ENCODE data around the gene ATOSA.

Gene ATOSA

DNA sequence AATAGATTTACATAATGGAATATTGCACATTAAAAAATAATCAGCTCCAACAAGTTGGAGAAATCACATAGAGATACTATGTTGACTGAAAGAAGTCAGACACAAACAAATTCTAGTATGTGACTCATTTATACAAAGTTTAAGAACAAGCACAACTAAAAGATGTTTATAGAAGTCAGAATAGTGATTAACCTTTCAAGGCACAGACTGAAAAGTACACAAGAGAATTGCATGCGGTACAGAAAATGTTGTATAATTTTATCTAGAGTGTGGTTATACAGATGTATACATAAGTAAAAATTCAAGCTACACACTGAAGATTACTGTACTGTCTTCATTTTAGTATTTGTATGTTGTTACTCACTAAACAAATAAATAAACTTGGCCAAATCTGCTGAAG is 19.3 kb upstream of the ATOSA start:
- no peak overlapping the region for H2BK15ac ChIP-seq (replicated peaks; ENCODE audit: low read depth)
- no peak overlapping the region for H2BK5ac ChIP-seq (ENCODE audit: low read length)
- H3K4me2 ChIP-seq (ENCODE audit: low read length): no peak overlapping the region
- no peak overlapping the region for H3K4ac ChIP-seq (ENCODE audit: low read depth, low read length)
- no peak overlapping the region for H3K23ac ChIP-seq (ENCODE audit: low read length)
- no peaks in the 10 kb centered on the region for H3K27me3 ChIP-seq (ENCODE audit: insufficient read depth, low read length, poor library complexity)
- H3K9ac ChIP-seq (ENCODE audit: low read length): no peak overlapping the region
- H3K79me1 ChIP-seq (ENCODE audit: low read length): no peaks in the 10 kb centered on the region
- no peak overlapping the region for H3K18ac ChIP-seq (ENCODE audit: low read length)
- H3K79me2 ChIP-seq (ENCODE audit: control insufficient read depth, insufficient read depth, low read length): no peaks in the 10 kb centered on the region
- H2AK5ac ChIP-seq (ENCODE audit: low read length): no peak overlapping the region
- no peak overlapping the region for H3K27ac ChIP-seq (ENCODE audit: low read depth, low read length)
- H4K8ac ChIP-seq (ENCODE audit: low read depth, low read length): no peak overlapping the region
- no peak overlapping the region for H3K56ac ChIP-seq (ENCODE audit: low read length)
- H3K4me1 ChIP-seq (ENCODE audit: control insufficient read depth, low read depth, low read length): no peaks in the 10 kb centered on the region
- no peaks in the 10 kb centered on the region for H3K36me3 ChIP-seq (ENCODE audit: control insufficient read depth, insufficient read depth, low read length)
- no peak for DNase-seq
- no CpG with 5 or more reads among the region's 1 CpG for WGBS (ENCODE audit: extremely low coverage, insufficient coverage, low lambda C conversion rate)
- no peak overlapping the region for H2BK120ac ChIP-seq (ENCODE audit: low read depth, low read length)
- no peak overlapping the region for H3K4me3 ChIP-seq (ENCODE audit: low read length)
- H4K5ac ChIP-seq (ENCODE audit: low read length): no peak overlapping the region

DNA sequence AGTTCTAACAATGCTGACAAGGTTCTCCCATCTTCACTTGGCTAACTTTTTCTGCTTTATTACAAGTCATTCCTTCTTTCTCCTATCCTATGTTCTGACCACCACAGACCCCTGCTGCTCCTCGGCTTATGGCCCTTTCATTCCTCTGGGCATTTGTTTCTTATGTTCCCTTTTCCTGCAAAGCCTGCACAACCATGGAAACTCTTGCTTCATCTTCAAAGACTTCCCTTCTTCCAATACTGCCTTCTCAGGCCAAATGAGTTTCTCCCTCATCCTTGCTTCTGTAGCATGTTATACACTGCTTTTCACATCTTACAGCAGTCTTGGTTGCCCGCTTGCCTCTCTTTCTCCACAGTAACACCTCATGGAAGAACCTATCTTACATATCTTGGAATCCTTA is 17.9 kb upstream of the ATOSA start:
- Histone ChIP-seq H3K23ac (ENCODE audit: low read length) (no peak overlapping the region), H3K4me1 (ENCODE audit: control insufficient read depth, low read depth, low read length) (no peaks in the 10 kb centered on the region), H4K5ac (ENCODE audit: low read length) (no peak overlapping the region), H3K79me1 (ENCODE audit: low read length) (no peaks in the 10 kb centered on the region), H2AK5ac (ENCODE audit: low read length) (no peak overlapping the region), H2BK15ac (replicated peaks; ENCODE audit: low read depth) (no peak overlapping the region), H3K4me3 (ENCODE audit: low read length) (no peak overlapping the region), H3K9ac (ENCODE audit: low read length) (no peak overlapping the region), H3K27me3 (ENCODE audit: insufficient read depth, low read length, poor library complexity) (no peaks in the 10 kb centered on the region), H3K4ac (ENCODE audit: low read depth, low read length) (no peak overlapping the region), H2BK120ac (ENCODE audit: low read depth, low read length) (no peak overlapping the region), H3K56ac (ENCODE audit: low read length) (no peak overlapping the region), H3K4me2 (ENCODE audit: low read length) (no peak overlapping the region), H3K79me2 (ENCODE audit: control insufficient read depth, insufficient read depth, low read length) (no peaks in the 10 kb centered on the region), H3K36me3 (ENCODE audit: control insufficient read depth, insufficient read depth, low read length) (no peaks in the 10 kb centered on the region), H4K8ac (ENCODE audit: low read depth, low read length) (no peak overlapping the region), H3K27ac (ENCODE audit: low read depth, low read length) (no peak overlapping the region), H3K18ac (ENCODE audit: low read length) (no peak overlapping the region), H2BK5ac (ENCODE audit: low read length) (no peak overlapping the region)
- DNase-seq: no peak
- WGBS (ENCODE audit: extremely low coverage, insufficient coverage, low lambda C conversion rate): no CpG with 5 or more reads among the region's 2 CpGs

DNA sequence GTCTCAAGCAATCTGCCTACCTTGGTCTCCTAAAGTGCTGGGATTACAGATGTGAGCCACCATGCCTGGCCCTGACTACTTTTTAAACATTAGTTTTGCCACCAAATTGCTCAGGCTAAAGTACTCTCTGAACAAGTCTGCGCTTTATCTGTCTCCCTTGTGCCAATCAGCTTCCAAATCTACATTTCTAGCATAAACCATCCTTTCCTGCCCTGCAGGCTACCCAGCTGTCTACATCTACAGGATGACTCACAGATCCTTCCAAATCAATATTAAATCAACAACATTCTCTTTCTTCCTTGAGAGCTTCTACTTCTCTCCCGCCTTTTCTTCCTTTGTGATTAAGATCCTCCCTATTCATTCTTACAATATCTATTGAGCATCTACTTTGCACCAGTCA is 16.0 kb upstream of the ATOSA start:
- H3K56ac ChIP-seq (ENCODE audit: low read length): no peak overlapping the region
- no peak overlapping the region for H2BK120ac ChIP-seq (ENCODE audit: low read depth, low read length)
- no peak overlapping the region for H2BK15ac ChIP-seq (replicated peaks; ENCODE audit: low read depth)
- H4K8ac ChIP-seq (ENCODE audit: low read depth, low read length): no peak overlapping the region
- no peak overlapping the region for H3K27ac ChIP-seq (ENCODE audit: low read depth, low read length)
- no peaks in the 10 kb centered on the region for H3K27me3 ChIP-seq (ENCODE audit: insufficient read depth, low read length, poor library complexity)
- H3K79me2 ChIP-seq (ENCODE audit: control insufficient read depth, insufficient read depth, low read length): no peaks in the 10 kb centered on the region
- H3K4me1 ChIP-seq (ENCODE audit: control insufficient read depth, low read depth, low read length): no peaks in the 10 kb centered on the region
- H3K36me3 ChIP-seq (ENCODE audit: control insufficient read depth, insufficient read depth, low read length): no peaks in the 10 kb centered on the region
- no peak overlapping the region for H2AK5ac ChIP-seq (ENCODE audit: low read length)
- H3K79me1 ChIP-seq (ENCODE audit: low read length): no peaks in the 10 kb centered on the region
- 100% methylated on average over 1 of the region's 2 CpGs for WGBS (ENCODE audit: extremely low coverage, insufficient coverage, low lambda C conversion rate)
- H2BK5ac ChIP-seq (ENCODE audit: low read length): no peak overlapping the region
- DNase-seq: no peak
- H3K9ac ChIP-seq (ENCODE audit: low read length): no peak overlapping the region
- no peak overlapping the region for H4K5ac ChIP-seq (ENCODE audit: low read length)
- H3K4me2 ChIP-seq (ENCODE audit: low read length): no peak overlapping the region
- H3K18ac ChIP-seq (ENCODE audit: low read length): no peak overlapping the region
- no peak overlapping the region for H3K4me3 ChIP-seq (ENCODE audit: low read length)
- no peak overlapping the region for H3K4ac ChIP-seq (ENCODE audit: low read depth, low read length)
- no peak overlapping the region for H3K23ac ChIP-seq (ENCODE audit: low read length)

DNA sequence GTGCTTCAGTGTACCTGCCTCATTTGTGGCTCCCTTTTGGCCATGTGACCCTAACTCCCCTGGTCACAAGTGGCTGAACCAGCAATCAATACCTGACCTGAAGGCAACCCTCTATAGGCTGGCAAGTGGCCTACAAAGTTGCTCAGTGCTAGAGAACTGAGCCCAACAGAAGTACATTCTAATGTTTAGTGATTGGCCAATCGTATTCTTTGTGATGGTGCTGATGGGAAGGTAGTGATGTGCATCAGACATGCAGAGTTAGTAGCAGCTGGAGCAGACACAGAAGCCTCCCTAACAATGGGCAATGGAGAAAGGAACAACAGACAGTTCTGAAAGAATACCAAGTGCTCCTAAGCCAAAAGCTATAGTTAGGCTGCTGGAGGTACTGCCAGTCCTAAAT is 10.4 kb upstream of the ATOSA start:
- H3K4me2 ChIP-seq (ENCODE audit: low read length): no peak overlapping the region
- DNase-seq: no peak
- H3K4me3 ChIP-seq (ENCODE audit: low read length): no peak overlapping the region
- no peak overlapping the region for H4K5ac ChIP-seq (ENCODE audit: low read length)
- no peak overlapping the region for H2BK15ac ChIP-seq (replicated peaks; ENCODE audit: low read depth)
- no peak overlapping the region for H4K8ac ChIP-seq (ENCODE audit: low read depth, low read length)
- no peaks in the 10 kb centered on the region for H3K79me2 ChIP-seq (ENCODE audit: control insufficient read depth, insufficient read depth, low read length)
- no peak overlapping the region for H2BK120ac ChIP-seq (ENCODE audit: low read depth, low read length)
- no peak overlapping the region for H2AK5ac ChIP-seq (ENCODE audit: low read length)
- H3K23ac ChIP-seq (ENCODE audit: low read length): no peak overlapping the region
- H3K4me1 ChIP-seq (ENCODE audit: control insufficient read depth, low read depth, low read length): no peaks in the 10 kb centered on the region
- H3K9ac ChIP-seq (ENCODE audit: low read length): no peak overlapping the region
- no CpG with 5 or more reads among the region's 1 CpG for WGBS (ENCODE audit: extremely low coverage, insufficient coverage, low lambda C conversion rate)
- no peaks in the 10 kb centered on the region for H3K79me1 ChIP-seq (ENCODE audit: low read length)
- H2BK5ac ChIP-seq (ENCODE audit: low read length): no peak overlapping the region
- H3K27ac ChIP-seq (ENCODE audit: low read depth, low read length): no peak overlapping the region
- no peak overlapping the region for H3K4ac ChIP-seq (ENCODE audit: low read depth, low read length)
- H3K56ac ChIP-seq (ENCODE audit: low read length): no peak overlapping the region
- no peaks in the 10 kb centered on the region for H3K27me3 ChIP-seq (ENCODE audit: insufficient read depth, low read length, poor library complexity)
- H3K36me3 ChIP-seq (ENCODE audit: control insufficient read depth, insufficient read depth, low read length): no peaks in the 10 kb centered on the region
- H3K18ac ChIP-seq (ENCODE audit: low read length): no peak overlapping the region

DNA sequence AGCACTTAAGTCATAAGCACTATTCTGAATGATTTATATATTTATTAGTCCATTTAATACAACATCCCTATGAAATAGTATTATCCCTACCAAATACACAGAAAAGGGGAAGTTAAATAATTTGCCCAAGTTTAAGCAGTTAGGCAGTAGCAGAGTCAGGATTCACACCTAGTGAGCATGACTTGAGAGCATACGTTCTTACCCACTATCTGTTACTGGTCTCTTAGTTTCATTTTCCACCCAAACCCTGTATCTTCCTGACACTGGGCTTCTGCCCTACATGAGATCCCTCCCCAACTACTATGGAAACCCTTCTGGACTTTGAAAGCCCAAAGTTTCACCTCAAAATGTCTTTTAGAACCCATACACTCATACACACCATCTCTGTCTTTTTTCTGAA is 4.4 kb upstream of the ATOSA start:
- no CpG with 5 or more reads among the region's 1 CpG for WGBS (ENCODE audit: extremely low coverage, insufficient coverage, low lambda C conversion rate)
- no peak overlapping the region for H3K9ac ChIP-seq (ENCODE audit: low read length)
- no peaks in the 10 kb centered on the region for H3K79me2 ChIP-seq (ENCODE audit: control insufficient read depth, insufficient read depth, low read length)
- no peak overlapping the region for H3K4me3 ChIP-seq (ENCODE audit: low read length)
- H4K5ac ChIP-seq (ENCODE audit: low read length): no peak overlapping the region
- H3K27me3 ChIP-seq (ENCODE audit: insufficient read depth, low read length, poor library complexity): no peaks in the 10 kb centered on the region
- H2BK15ac ChIP-seq (replicated peaks; ENCODE audit: low read depth): no peak overlapping the region
- H3K23ac ChIP-seq (ENCODE audit: low read length): no peak overlapping the region
- DNase-seq: no peak
- no peak overlapping the region for H4K8ac ChIP-seq (ENCODE audit: low read depth, low read length)
- H2BK5ac ChIP-seq (ENCODE audit: low read length): no peak overlapping the region
- no peaks in the 10 kb centered on the region for H3K79me1 ChIP-seq (ENCODE audit: low read length)
- H3K4me2 ChIP-seq (ENCODE audit: low read length): no peak overlapping the region
- no peak overlapping the region for H3K27ac ChIP-seq (ENCODE audit: low read depth, low read length)
- no peak overlapping the region for H3K18ac ChIP-seq (ENCODE audit: low read length)
- no peak overlapping the region for H3K56ac ChIP-seq (ENCODE audit: low read length)
- H2BK120ac ChIP-seq (ENCODE audit: low read depth, low read length): no peak overlapping the region
- H3K4ac ChIP-seq (ENCODE audit: low read depth, low read length): no peak overlapping the region
- no peaks in the 10 kb centered on the region for H3K36me3 ChIP-seq (ENCODE audit: control insufficient read depth, insufficient read depth, low read length)
- no peak overlapping the region for H2AK5ac ChIP-seq (ENCODE audit: low read length)
- no peaks in the 10 kb centered on the region for H3K4me1 ChIP-seq (ENCODE audit: control insufficient read depth, low read depth, low read length)

DNA sequence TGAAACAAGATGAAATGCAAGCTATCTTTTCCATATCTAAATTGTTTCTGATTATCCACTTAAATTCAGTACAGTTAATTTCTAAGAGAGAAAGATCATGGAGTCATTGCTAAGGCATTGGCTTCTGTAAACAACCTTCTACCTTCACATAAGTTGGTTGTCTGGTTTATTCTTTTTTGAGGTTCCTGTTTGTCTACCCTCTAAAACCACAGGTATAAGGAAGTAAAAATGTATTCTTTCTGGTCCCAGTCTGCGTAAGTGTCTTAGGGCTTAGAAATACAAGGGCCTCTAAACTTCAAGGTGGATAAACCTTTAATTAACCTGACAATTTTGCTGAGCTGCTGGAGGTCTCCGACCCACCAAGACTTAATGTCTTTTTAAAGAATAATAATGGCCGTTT is 3.6 kb upstream of the ATOSA start:
- no peak overlapping the region for H3K4ac ChIP-seq (ENCODE audit: low read depth, low read length)
- no peak overlapping the region for H3K18ac ChIP-seq (ENCODE audit: low read length)
- no peaks in the 10 kb centered on the region for H3K36me3 ChIP-seq (ENCODE audit: control insufficient read depth, insufficient read depth, low read length)
- no peak overlapping the region for H2BK120ac ChIP-seq (ENCODE audit: low read depth, low read length)
- H3K56ac ChIP-seq (ENCODE audit: low read length): no peak overlapping the region
- H4K8ac ChIP-seq (ENCODE audit: low read depth, low read length): no peak overlapping the region
- H2BK15ac ChIP-seq (replicated peaks; ENCODE audit: low read depth): no peak overlapping the region
- H3K79me1 ChIP-seq (ENCODE audit: low read length): no peaks in the 10 kb centered on the region
- H2BK5ac ChIP-seq (ENCODE audit: low read length): no peak overlapping the region
- no peak overlapping the region for H2AK5ac ChIP-seq (ENCODE audit: low read length)
- no peak overlapping the region for H3K27ac ChIP-seq (ENCODE audit: low read depth, low read length)
- H3K79me2 ChIP-seq (ENCODE audit: control insufficient read depth, insufficient read depth, low read length): no peaks in the 10 kb centered on the region
- no peak overlapping the region for H4K5ac ChIP-seq (ENCODE audit: low read length)
- H3K9ac ChIP-seq (ENCODE audit: low read length): no peak overlapping the region
- H3K4me3 ChIP-seq (ENCODE audit: low read length): no peak overlapping the region
- WGBS (ENCODE audit: extremely low coverage, insufficient coverage, low lambda C conversion rate): no CpG with 5 or more reads among the region's 3 CpGs
- no peaks in the 10 kb centered on the region for H3K4me1 ChIP-seq (ENCODE audit: control insufficient read depth, low read depth, low read length)
- no peak for DNase-seq
- no peak overlapping the region for H3K4me2 ChIP-seq (ENCODE audit: low read length)
- H3K23ac ChIP-seq (ENCODE audit: low read length): no peak overlapping the region
- no peaks in the 10 kb centered on the region for H3K27me3 ChIP-seq (ENCODE audit: insufficient read depth, low read length, poor library complexity)

Data from mesendoderm (in vitro differentiated cells).